LNCaP clone FGC (cell line): ENCODE measurements around the gene BEX2.

ENCODE experiments used
- DNase-seq: peaks from one replicate; pipeline ENCODE4 v3.0.0-alpha.2; 2011; ENCODE audit warnings: low read depth
- H3K4me3 ChIP-seq: 2 replicates; pipeline ENCODE4 v1.5.1; 2011; ENCODE audit warnings: mild to moderate bottlenecking, low read depth, low read length, control low read depth
- CTCF ChIP-seq: IDR thresholded peaks from 2 replicates; pipeline ENCODE4 v1.5.1; 2012; ENCODE audit warnings: mild to moderate bottlenecking; ENCODE audit not compliant: control insufficient read depth, insufficient read depth; ENCODE audit errors: extremely low read depth

Gene BEX2

GRCh38 chrX:103344606-103345005, 33.8 kb upstream of the BEX2 start:
- no peak overlapping the region for H3K4me3 ChIP-seq
- DNase-seq, result no peak
- TF ChIP-seq CTCF, result no peak

- no peak for DNase-seq
- TF ChIP-seq CTCF, result peak; percentile 52
- no peak overlapping the region for H3K4me3 ChIP-seq
Observed at GRCh38 chrX:103343105-103343504, 32.3 kb upstream of the BEX2 start.

GRCh38 chrX:103338663-103339062, 27.9 kb upstream of the BEX2 start:
- DNase-seq, result no peak
- H3K4me3 ChIP-seq, result no peak overlapping the region
- TF ChIP-seq CTCF, result no peak

GRCh38 chrX:103330681-103331288, 20.0 kb upstream of the BEX2 start:
- no peak overlapping the region for H3K4me3 ChIP-seq
- DNase-seq, result no peak
- no peak for TF ChIP-seq CTCF

- no peak for DNase-seq
- no peak within 1 kb of the TSS for H3K4me3 ChIP-seq
- TF ChIP-seq CTCF, result no peak
Observed at GRCh38 chrX:103329991-103330390, 19.2 kb upstream of the BEX2 start, which contains the start of gene TCEAL7. Gene TCEAL7 (plus strand): TSS chrX:103330239. CDS start chrX:103331404, 1,165 bp downstream.

- TF ChIP-seq CTCF, result no peak
- peak overlapping the region; percentile 74 for H3K4me3 ChIP-seq
- no peak for DNase-seq
Observed at GRCh38 chrX:103311399-103311780, 600 bp upstream of the BEX2 start.
